ENCODE data around the gene SETBP1.

Gene SETBP1

DNA sequence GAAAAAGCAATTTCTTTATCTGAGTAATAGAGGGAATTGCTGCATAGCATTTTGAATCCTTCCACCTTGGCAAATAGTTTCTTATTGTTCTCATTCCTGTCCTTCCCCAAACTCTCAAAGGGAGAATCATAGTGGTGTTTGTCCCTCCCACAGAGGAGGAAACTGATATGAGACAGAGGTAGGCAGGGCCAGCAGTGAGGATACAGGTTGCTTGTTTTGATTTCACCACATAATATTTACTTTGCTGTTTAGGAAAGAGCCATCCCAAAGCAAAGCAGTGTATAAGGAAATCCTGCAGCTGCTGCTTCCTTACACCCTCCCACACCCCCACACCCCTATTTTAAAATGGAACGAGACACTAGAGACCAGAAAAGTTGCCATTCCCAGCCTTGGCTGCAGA, 195.3 kb downstream of the SETBP1 start:
- no peak overlapping the region for H3K27ac ChIP-seq (ENCODE audit: insufficient read depth in 1 of 2, low read depth in 1 of 2, low read length in 2 of 2, poor library complexity in 1 of 2, severe bottlenecking in 2 of 2)
- ChIA-PET POLR2A (no interaction called here), CTCF (no interaction called here)
- H3K4me1 ChIP-seq (ENCODE audit: control extremely low read depth in 1 of 4, control insufficient read depth in 4 of 4, insufficient read depth in 4 of 4, low read length in 3 of 4): peaks cover 0 to 1% (median 0%) of the 10 kb centered on the region in 4 experiments
- no peak for DNase-seq
- no peak overlapping the region for H3K4me3 ChIP-seq (ENCODE audit: control insufficient read depth in 1 of 7, extremely low read depth in 1 of 7, insufficient read depth in 4 of 7, low read depth in 2 of 7, low read length in 6 of 7)
- no peaks in the 10 kb centered on the region for H3K27me3 ChIP-seq (replicated peaks in 2 of 5; ENCODE audit: control insufficient read depth in 4 of 5, insufficient read depth in 5 of 5, low read length in 4 of 5)
- H3K36me3 ChIP-seq (ENCODE audit: control insufficient read depth in 4 of 4, insufficient read depth in 4 of 4, low read length in 3 of 4): peaks cover 0 to 4% (median 0%) of the 10 kb centered on the region in 4 experiments
- WGBS (ENCODE audit: insufficient coverage): no CpG with 5 or more reads among the region's 1 CpG
- peaks cover 0 to 5% (median 0%) of the 10 kb centered on the region in 5 experiments for H3K9me3 ChIP-seq (ENCODE audit: control extremely low read depth in 1 of 5, control insufficient read depth in 4 of 5, insufficient read depth in 2 of 5, low read depth in 1 of 5, low read length in 4 of 5)

DNA sequence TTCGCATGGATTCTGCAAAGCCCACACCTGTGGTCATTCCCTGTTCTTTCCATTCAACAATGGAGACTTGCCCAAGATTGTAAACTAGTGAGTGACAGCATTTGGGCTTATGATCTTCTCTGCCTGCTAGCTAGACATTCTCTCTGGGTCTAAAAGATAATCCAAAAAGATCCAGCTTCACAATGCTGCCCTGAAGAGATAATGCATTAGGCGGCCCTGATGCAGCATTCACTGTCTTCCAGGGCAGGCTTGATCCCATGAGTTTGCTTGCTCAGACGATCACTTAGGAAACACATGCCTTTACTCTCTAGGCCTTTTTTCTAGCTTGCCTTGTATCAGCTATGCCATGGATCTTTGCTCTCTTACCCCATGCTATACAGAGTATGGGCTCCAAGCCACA, 196.1 kb downstream of the SETBP1 start:
- H3K4me3 ChIP-seq (ENCODE audit: control insufficient read depth in 1 of 7, extremely low read depth in 1 of 7, insufficient read depth in 4 of 7, low read depth in 2 of 7, low read length in 6 of 7): no peak overlapping the region
- WGBS (ENCODE audit: insufficient coverage): 88% methylated on average over 3 of the region's 3 CpGs
- H3K9me3 ChIP-seq (ENCODE audit: control extremely low read depth in 1 of 5, control insufficient read depth in 4 of 5, insufficient read depth in 2 of 5, low read depth in 1 of 5, low read length in 4 of 5): peaks cover 0 to 5% (median 0%) of the 10 kb centered on the region in 5 experiments
- H3K36me3 ChIP-seq (ENCODE audit: control insufficient read depth in 4 of 4, insufficient read depth in 4 of 4, low read length in 3 of 4): peaks cover 0 to 4% (median 0%) of the 10 kb centered on the region in 4 experiments
- peak in 2 of 3 donors; percentile 20 to 42 for DNase-seq
- no peaks in the 10 kb centered on the region for H3K27me3 ChIP-seq (replicated peaks in 2 of 5; ENCODE audit: control insufficient read depth in 4 of 5, insufficient read depth in 5 of 5, low read length in 4 of 5)
- ChIA-PET CTCF (no interaction called here), POLR2A (no interaction called here)
- H3K27ac ChIP-seq (ENCODE audit: insufficient read depth in 1 of 2, low read depth in 1 of 2, low read length in 2 of 2, poor library complexity in 1 of 2, severe bottlenecking in 2 of 2): no peak overlapping the region
- no peaks in the 10 kb centered on the region for H3K4me1 ChIP-seq (ENCODE audit: control extremely low read depth in 1 of 4, control insufficient read depth in 4 of 4, insufficient read depth in 4 of 4, low read length in 3 of 4)

DNA sequence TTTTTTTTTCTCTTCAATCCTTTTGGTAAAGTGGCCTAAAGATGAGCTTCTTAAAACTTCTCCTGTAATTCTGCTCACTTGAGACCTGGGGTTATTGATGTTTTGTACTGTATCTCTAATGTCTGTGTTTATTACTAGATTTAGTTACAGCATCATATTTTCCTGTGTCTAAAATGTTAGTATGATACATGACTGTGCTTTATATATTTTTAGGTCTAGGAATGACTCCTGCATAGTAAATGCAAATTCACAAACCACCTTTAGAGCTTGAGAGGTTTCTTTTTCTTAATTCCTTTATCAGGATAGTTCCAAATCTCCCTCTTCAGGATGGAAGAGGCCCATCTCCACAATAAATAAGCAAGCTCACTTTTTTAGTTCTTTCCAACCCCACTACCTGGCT, 197.6 kb downstream of the SETBP1 start:
- no peak overlapping the region for H3K27ac ChIP-seq (ENCODE audit: insufficient read depth in 1 of 2, low read depth in 1 of 2, low read length in 2 of 2, poor library complexity in 1 of 2, severe bottlenecking in 2 of 2)
- H3K36me3 ChIP-seq (ENCODE audit: control insufficient read depth in 4 of 4, insufficient read depth in 4 of 4, low read length in 3 of 4): peaks cover 0 to 2% (median 0%) of the 10 kb centered on the region in 4 experiments
- H3K4me3 ChIP-seq (ENCODE audit: control insufficient read depth in 1 of 7, extremely low read depth in 1 of 7, insufficient read depth in 4 of 7, low read depth in 2 of 7, low read length in 6 of 7): no peak overlapping the region
- POLR2A ChIA-PET: no interaction called here
- no peaks in the 10 kb centered on the region for H3K4me1 ChIP-seq (ENCODE audit: control extremely low read depth in 1 of 4, control insufficient read depth in 4 of 4, insufficient read depth in 4 of 4, low read length in 3 of 4)
- no peak for DNase-seq
- no peaks in the 10 kb centered on the region for H3K27me3 ChIP-seq (replicated peaks in 2 of 5; ENCODE audit: control insufficient read depth in 4 of 5, insufficient read depth in 5 of 5, low read length in 4 of 5)
- peaks cover 0 to 5% (median 0%) of the 10 kb centered on the region in 5 experiments for H3K9me3 ChIP-seq (ENCODE audit: control extremely low read depth in 1 of 5, control insufficient read depth in 4 of 5, insufficient read depth in 2 of 5, low read depth in 1 of 5, low read length in 4 of 5)
- CTCF ChIA-PET: no interaction called here

DNA sequence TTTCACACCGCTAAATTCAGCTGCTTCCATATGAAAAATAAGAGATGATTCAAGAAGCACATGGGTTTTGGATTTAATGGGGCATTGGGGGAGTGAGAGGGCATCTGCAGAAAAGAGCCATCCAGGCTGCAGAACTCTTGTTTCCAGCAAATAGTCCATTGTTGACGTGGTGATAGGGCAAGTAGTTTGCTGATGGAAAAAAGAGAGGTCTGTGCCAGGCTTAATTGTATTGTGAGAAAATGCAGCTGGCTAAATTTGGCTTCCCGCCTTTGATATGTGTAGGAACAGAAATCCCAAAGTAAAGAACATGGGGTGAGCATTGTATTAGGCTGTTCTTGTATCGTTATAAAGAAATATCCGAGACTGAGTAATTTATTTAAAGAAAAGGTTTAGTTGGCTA, 199.5 kb downstream of the SETBP1 start:
- Histone ChIP-seq H3K27me3 (replicated peaks in 2 of 5; ENCODE audit: control insufficient read depth in 4 of 5, insufficient read depth in 5 of 5, low read length in 4 of 5) (no peaks in the 10 kb centered on the region), H3K9me3 (ENCODE audit: control extremely low read depth in 1 of 5, control insufficient read depth in 4 of 5, insufficient read depth in 2 of 5, low read depth in 1 of 5, low read length in 4 of 5) (peaks cover 0 to 5% (median 0%) of the 10 kb centered on the region in 5 experiments), H3K4me3 (ENCODE audit: control insufficient read depth in 1 of 7, extremely low read depth in 1 of 7, insufficient read depth in 4 of 7, low read depth in 2 of 7, low read length in 6 of 7) (no peak overlapping the region), H3K27ac (ENCODE audit: insufficient read depth in 1 of 2, low read depth in 1 of 2, low read length in 2 of 2, poor library complexity in 1 of 2, severe bottlenecking in 2 of 2) (no peak overlapping the region), H3K36me3 (ENCODE audit: control insufficient read depth in 4 of 4, insufficient read depth in 4 of 4, low read length in 3 of 4) (peaks cover 0 to 2% (median 0%) of the 10 kb centered on the region in 4 experiments), H3K4me1 (ENCODE audit: control extremely low read depth in 1 of 4, control insufficient read depth in 4 of 4, insufficient read depth in 4 of 4, low read length in 3 of 4) (no peaks in the 10 kb centered on the region)
- DNase-seq: no peak
- ChIA-PET CTCF (interaction anchor here (1.0 kb wide), 1 partner anchor 105 kb away, joined by 3 read pairs; no protein-coding TSS in a partner anchor), POLR2A (no interaction called here)
- 100% methylated on average over 5 of the region's 5 CpGs for WGBS (ENCODE audit: insufficient coverage)

DNA sequence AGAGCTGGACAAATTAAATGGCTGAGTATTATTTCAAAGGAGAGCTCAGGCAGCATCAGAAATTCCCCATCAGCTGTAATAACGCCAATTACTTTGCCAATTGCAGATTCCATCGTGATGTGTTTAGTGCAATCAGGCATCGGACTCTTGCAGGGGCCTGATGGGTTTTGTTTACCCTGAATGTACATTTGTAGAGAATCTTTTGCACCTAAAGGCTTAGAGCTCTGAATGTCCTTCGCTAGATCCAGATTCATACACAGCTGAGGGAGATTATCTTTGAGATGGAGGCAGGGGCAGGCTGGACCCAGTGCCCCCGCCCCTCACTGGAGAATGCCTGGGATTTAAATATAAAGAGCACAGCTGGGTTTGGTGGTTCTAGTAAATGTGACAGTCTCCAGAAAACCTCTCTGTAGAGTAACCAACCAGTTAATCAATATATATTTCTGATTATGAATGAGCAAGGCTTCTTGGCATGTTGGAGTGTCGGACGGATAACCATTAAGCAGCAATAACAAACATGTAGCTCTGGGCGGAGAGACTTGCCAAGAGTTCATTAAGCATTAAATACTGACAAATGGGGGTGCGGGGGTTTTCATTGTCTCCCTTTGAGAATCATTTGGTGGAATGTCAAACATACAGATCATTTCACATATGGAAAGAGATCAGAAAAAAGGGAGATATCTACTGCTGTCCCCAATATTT, 200.9 kb downstream of the SETBP1 start:
- 97% methylated on average over 4 of the region's 9 CpGs for WGBS (ENCODE audit: insufficient coverage)
- ChIA-PET POLR2A (no interaction called here), CTCF (interaction anchor here (1.8 kb wide), 1 partner anchor 8 kb away, joined by 5 read pairs; no protein-coding TSS in a partner anchor)
- H3K4me1 ChIP-seq (ENCODE audit: control extremely low read depth in 1 of 4, control insufficient read depth in 4 of 4, insufficient read depth in 4 of 4, low read length in 3 of 4): no peaks in the 10 kb centered on the region
- H3K27me3 ChIP-seq (replicated peaks in 2 of 5; ENCODE audit: control insufficient read depth in 4 of 5, insufficient read depth in 5 of 5, low read length in 4 of 5): no peaks in the 10 kb centered on the region
- no peak overlapping the region for H3K4me3 ChIP-seq (ENCODE audit: control insufficient read depth in 1 of 7, extremely low read depth in 1 of 7, insufficient read depth in 4 of 7, low read depth in 2 of 7, low read length in 6 of 7)
- H3K27ac ChIP-seq (ENCODE audit: insufficient read depth in 1 of 2, low read depth in 1 of 2, low read length in 2 of 2, poor library complexity in 1 of 2, severe bottlenecking in 2 of 2): no peak overlapping the region
- H3K36me3 ChIP-seq (ENCODE audit: control insufficient read depth in 4 of 4, insufficient read depth in 4 of 4, low read length in 3 of 4): peaks cover 0 to 2% (median 0%) of the 10 kb centered on the region in 4 experiments
- no peak for DNase-seq
- peaks cover 0 to 5% (median 0%) of the 10 kb centered on the region in 5 experiments for H3K9me3 ChIP-seq (ENCODE audit: control extremely low read depth in 1 of 5, control insufficient read depth in 4 of 5, insufficient read depth in 2 of 5, low read depth in 1 of 5, low read length in 4 of 5)

DNA sequence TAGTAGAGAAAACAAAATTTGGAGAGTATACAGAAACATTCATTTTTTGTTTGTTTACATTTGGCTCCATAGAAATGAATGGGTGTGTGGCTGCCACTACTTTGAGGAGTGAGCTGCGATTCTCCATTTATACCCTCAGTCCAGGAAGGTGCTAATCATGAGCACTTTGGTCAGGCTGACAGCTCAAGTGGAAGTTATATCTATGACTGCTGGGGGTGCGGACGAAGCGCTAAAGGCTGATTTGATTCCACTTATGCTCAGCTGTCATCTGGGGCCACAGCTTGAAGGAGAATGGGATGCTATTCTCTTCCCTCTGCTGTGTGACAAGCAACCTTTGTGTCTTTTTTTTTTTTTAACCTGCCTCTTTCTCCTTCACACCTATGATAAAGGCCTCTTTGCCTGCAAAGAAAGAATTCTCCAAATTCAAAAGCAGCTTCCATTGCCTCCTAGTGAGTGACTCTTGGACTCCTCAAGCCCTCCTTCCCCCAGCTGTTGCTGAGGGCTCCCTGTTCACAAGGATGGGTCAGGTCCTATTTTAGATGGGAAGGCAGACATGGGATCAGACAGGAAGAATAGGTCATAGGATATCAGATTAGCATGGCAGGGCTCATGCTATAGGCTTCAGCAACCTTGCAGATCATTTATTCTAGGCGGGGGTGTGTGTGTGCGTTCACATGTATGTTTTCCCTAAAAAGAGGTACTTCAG, 201.6 kb downstream of the SETBP1 start:
- Histone ChIP-seq H3K4me3 (ENCODE audit: control insufficient read depth in 1 of 7, extremely low read depth in 1 of 7, insufficient read depth in 4 of 7, low read depth in 2 of 7, low read length in 6 of 7) (no peak overlapping the region), H3K4me1 (ENCODE audit: control extremely low read depth in 1 of 4, control insufficient read depth in 4 of 4, insufficient read depth in 4 of 4, low read length in 3 of 4) (no peaks in the 10 kb centered on the region), H3K27ac (ENCODE audit: insufficient read depth in 1 of 2, low read depth in 1 of 2, low read length in 2 of 2, poor library complexity in 1 of 2, severe bottlenecking in 2 of 2) (no peak overlapping the region), H3K36me3 (ENCODE audit: control insufficient read depth in 4 of 4, insufficient read depth in 4 of 4, low read length in 3 of 4) (peaks cover 0 to 2% (median 0%) of the 10 kb centered on the region in 4 experiments), H3K27me3 (replicated peaks in 2 of 5; ENCODE audit: control insufficient read depth in 4 of 5, insufficient read depth in 5 of 5, low read length in 4 of 5) (no peaks in the 10 kb centered on the region), H3K9me3 (ENCODE audit: control extremely low read depth in 1 of 5, control insufficient read depth in 4 of 5, insufficient read depth in 2 of 5, low read depth in 1 of 5, low read length in 4 of 5) (peaks cover 0 to 5% (median 0%) of the 10 kb centered on the region in 5 experiments)
- ChIA-PET CTCF (interaction anchor here (1.8 kb wide), 1 partner anchor 9 kb away, joined by 5 read pairs; no protein-coding TSS in a partner anchor), POLR2A (no interaction called here)
- peak in 1 of 3 donors; percentile 22 for DNase-seq
- 89% methylated on average over 6 of the region's 6 CpGs for WGBS (ENCODE audit: insufficient coverage)

DNA sequence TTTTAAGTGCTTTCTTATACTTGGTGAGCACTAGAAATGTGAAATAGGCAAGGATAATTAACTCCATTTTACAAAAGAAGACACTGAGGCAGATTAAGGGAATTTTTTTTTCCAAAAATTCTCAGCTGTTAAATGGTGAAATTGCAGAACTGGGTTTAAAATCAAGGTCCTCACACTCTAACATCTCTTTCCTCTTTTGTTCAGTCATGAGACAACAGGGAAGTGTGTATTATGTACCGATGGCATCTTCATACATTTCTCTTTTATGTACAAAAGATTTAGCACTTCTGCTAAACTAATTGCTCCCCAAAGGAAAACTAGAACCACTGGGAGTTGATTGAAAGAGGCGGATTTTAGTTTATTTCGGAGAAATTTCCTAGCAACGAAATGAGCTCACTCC, 203.0 kb downstream of the SETBP1 start:
- DNase-seq: no peak
- H3K4me1 ChIP-seq (ENCODE audit: control extremely low read depth in 1 of 4, control insufficient read depth in 4 of 4, insufficient read depth in 4 of 4, low read length in 3 of 4): peaks cover 0 to 8% (median 2%) of the 10 kb centered on the region in 4 experiments
- 100% methylated on average over 3 of the region's 4 CpGs for WGBS (ENCODE audit: insufficient coverage)
- ChIA-PET CTCF (no interaction called here), POLR2A (no interaction called here)
- H3K27me3 ChIP-seq (replicated peaks in 2 of 5; ENCODE audit: control insufficient read depth in 4 of 5, insufficient read depth in 5 of 5, low read length in 4 of 5): no peaks in the 10 kb centered on the region
- H3K27ac ChIP-seq (ENCODE audit: insufficient read depth in 1 of 2, low read depth in 1 of 2, low read length in 2 of 2, poor library complexity in 1 of 2, severe bottlenecking in 2 of 2): no peak overlapping the region
- H3K9me3 ChIP-seq (ENCODE audit: control extremely low read depth in 1 of 5, control insufficient read depth in 4 of 5, insufficient read depth in 2 of 5, low read depth in 1 of 5, low read length in 4 of 5): peaks cover 0 to 5% (median 0%) of the 10 kb centered on the region in 5 experiments
- H3K36me3 ChIP-seq (ENCODE audit: control insufficient read depth in 4 of 4, insufficient read depth in 4 of 4, low read length in 3 of 4): peaks cover 0 to 2% (median 0%) of the 10 kb centered on the region in 4 experiments
- no peak overlapping the region for H3K4me3 ChIP-seq (ENCODE audit: control insufficient read depth in 1 of 7, extremely low read depth in 1 of 7, insufficient read depth in 4 of 7, low read depth in 2 of 7, low read length in 6 of 7)
